NCI-H2196 treated with DMSO at 0.1 percent for 48 hours (cell line): ENCODE measurements around the gene RPS24.
"Not testable (repeated sequence)": the region's sequence is repeated elsewhere in the genome, so short reads cannot be mapped to it uniquely, and the experiment has no call there.

Source experiments
- DNase-seq: peaks from one replicate; lab custom pipeline; 2025; ENCODE audit not compliant: unreplicated experiment; lab: John Stamatoyannopoulos, UW

RPS24 gene

GRCh38 chr10:78033637-78034470, at the start of gene RPS24:
TSS of gene RPS24 (plus strand) at chr10:78033863. CDS start at chr10:78033902, 39 bp downstream.
- DNase-seq = peak; percentile 83

- no peak for DNase-seq
Measured at GRCh38 chr10:77984986-77985385, 48.7 kb upstream of the RPS24 start.

- DNase-seq = no peak
Measured at GRCh38 chr10:77987671-77988255, 45.9 kb upstream of the RPS24 start.

- DNase-seq = no peak
Measured at GRCh38 chr10:77989081-77989724, 44.5 kb upstream of the RPS24 start.

- no peak for DNase-seq
Measured at GRCh38 chr10:77993620-77994019, 40.0 kb upstream of the RPS24 start.

GRCh38 chr10:77998780-77999179, 34.9 kb upstream of the RPS24 start:
- not testable (repeated sequence) for DNase-seq

DNA sequence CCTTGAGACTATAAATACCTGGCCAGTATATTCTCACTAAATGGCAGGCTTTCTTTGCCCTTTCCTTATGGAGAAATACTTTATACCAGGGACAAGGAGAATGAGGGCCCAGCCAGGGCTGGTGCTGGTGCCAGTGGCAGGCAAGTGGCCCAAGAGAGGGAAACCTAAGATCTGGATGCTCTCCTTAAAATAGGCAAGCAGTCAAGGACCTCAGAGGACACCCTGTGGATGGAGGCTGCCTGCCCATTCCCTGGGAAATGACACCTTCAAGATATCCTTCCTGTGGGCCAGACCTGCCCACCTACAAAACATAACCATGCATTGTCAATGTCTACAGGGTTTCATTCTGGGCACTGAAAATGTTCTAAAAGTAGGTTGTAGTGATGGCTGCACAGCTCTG, 33.5 kb upstream of the RPS24 start:
- no peak for DNase-seq

DNA sequence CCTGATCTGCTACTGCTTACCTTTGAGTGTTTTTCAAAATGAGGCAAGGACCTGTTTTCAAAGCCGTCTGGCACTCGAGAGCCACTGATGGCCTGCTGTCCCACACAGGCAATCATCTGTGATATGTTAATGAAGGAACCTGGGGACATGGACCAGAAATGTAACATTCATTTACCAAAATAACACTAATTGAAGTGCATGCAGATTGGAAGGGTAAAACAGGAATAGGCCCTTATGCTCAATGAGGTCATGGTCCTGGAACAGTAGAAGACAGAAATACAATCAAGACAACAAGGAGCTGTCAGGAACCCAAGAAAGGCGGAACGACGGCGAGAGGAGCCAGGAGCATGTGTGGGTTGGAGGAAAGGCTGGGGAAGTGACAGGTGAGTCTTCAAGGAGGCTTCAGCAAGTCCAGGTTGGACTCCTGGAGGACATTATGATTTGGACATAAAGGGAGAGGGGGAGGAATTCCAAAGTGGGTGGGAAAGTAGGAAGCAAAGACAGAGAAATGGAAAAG, 32.6 kb upstream of the RPS24 start:
- no peak for DNase-seq

GRCh38 chr10:78002541-78003288, 30.9 kb upstream of the RPS24 start:
- DNase-seq = no peak

DNA sequence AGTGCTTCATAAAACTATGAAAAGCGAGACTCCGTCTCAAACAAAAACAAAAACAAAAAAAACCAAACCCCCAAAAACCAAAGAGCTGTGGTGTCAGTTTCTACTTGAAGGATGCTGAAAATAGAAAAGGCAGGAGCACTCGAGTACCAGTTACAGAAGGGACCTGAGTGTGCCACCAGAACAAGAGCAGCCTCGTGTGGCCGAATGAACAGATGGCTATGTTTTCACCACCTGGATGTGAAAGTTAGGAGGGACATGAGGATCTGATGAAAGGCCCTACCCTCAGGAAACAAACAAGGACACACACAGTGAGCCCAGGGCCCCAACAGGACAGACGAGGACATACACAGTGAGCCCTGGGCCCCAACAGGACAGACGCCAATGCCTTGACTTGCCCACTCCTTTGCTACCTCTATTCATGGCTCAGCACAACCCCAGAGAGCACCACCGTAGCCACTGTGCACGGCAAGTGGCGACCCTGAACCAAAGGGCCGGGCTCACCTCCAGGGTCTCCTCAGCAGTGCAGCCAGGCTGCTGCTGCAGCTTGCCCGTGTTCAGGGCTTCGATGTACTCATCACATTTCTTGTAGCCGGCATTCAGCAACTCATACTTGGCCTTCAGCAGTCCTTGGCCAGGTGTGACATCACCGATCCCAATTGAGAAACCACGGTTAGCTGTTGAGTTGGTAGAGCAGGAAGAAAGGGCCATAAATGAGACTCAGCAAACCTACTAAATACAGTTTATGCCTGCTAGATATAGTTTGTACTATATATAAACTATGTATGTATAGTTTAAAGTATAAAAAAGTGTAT, 29.2 kb upstream of the RPS24 start:
- peak; percentile 14 for DNase-seq

GRCh38 chr10:78007172-78007571, 26.5 kb upstream of the RPS24 start:
- DNase-seq = no peak

GRCh38 chr10:78009662-78010061, 24.0 kb upstream of the RPS24 start:
- no peak for DNase-seq

DNA sequence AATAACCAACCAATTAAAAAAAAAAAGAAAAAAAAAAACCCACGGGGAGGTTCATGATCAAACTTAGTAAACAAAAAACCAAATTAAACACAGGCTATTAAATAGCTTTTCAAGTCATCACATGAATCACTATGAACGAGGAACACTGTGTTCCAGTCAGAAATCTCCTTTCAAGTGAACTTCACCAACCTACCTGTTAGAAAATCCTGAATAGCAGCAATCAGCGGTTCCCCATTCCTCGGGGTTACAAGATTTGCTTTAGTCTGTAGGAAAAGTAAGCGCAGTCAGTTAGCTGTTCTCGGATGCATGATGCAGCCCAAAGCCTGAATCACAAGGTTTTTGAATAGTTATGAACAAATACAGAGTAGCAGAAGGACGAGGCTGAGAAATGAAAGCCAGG, 23.4 kb upstream of the RPS24 start:
- DNase-seq = no peak

GRCh38 chr10:78011065-78011464, 22.6 kb upstream of the RPS24 start:
- DNase-seq = no peak

DNA sequence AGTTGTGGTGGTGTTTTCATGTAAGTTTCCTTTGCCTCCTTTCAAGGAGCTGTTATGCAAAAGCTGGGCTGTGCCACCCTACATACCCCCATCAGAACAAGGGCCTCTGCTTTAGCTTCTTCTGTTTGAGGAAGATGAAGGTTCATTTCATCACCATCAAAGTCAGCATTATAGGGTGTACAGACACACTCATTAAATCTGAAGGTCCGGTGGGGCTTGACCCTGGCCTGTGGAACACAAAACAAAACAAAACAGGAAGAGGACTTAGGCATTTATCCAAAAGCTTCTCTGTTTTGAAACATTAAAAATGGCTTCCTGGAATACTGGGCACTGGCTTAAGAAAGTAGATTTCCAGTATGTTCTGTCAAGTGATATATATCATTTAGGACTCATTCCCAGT, 20.1 kb upstream of the RPS24 start:
- DNase-seq = no peak

GRCh38 chr10:78015546-78015945, 18.1 kb upstream of the RPS24 start:
- DNase-seq = no peak

DNA sequence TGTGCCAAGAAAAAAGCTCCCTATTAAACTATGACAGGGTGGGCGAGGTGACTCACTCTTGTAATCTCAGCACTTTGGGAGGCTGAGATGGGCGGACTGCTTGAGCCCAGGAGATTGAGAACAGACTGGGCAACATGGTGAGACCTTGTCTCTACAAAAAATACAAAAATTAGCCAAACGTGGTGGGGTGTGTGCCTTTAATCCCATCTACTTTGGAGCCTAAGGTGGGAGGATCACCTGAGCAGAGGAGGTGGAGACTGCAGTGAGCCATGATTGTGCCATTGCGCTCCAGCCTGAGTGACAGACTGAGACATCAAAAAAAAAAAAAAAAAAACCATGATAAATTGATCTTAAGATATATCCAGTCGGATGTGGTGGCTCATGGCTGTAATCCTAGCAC, 15.8 kb upstream of the RPS24 start:
- no peak for DNase-seq

- no peak for DNase-seq
Measured at GRCh38 chr10:78019264-78019663, 14.4 kb upstream of the RPS24 start.

DNA sequence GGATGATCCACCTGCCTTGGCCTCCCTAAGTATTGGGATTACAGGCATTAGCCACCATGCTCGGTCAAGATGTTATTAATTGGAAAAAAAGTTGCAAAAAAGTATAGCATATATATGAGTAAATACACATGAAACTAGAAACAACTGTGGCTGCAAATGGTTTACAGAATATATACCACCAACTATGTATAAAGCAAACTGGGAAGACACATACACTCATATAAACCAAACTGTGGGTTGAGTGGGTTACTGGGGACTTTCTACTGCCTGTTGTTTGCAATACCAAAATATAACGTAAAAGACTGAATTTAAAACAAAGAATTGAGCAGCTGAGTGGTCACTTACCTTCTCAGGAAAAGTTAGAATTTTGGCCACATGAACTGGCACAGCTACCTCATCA, 12.5 kb upstream of the RPS24 start:
- no peak for DNase-seq

DNA sequence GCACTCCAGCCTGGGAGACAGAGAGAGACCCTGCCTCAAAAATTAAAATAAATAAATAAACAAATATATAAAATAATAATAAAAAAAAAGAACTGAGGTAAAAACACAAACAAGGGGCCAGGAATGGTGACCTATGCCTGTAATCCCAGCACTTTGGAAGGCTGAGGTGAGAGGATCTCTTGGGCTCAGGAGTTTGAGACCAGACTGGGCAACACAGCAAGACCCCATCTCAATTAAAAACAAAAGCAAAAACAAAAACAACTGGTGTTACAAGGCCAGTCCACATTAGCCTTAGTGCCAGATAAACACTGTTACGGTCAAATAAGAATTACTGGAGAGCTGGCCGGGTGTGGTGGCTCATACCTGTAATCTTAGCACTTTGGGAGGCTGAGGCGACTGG, 9.9 kb upstream of the RPS24 start:
- no peak for DNase-seq
